ENCODE data around the gene CSN3. TPM values are rescaled to one million over a fixed set of nuclear protein-coding genes. Genes with fewer than 3 reads are reported as not detected.
"Not testable (repeated sequence)": the region's sequence is repeated elsewhere in the genome, so short reads cannot be mapped to it uniquely, and the experiment has no call there.

The CSN3 gene
- total and polyA plus RNA-seq, 2 experiments from 2014 or later = not detected

GRCh38 chr4:70203601-70204000, 38.8 kb upstream of the CSN3 start:
- no peaks in the 10 kb centered on the region for H3K27me3 ChIP-seq (replicated peaks; ENCODE audit: insufficient read depth)

DNA sequence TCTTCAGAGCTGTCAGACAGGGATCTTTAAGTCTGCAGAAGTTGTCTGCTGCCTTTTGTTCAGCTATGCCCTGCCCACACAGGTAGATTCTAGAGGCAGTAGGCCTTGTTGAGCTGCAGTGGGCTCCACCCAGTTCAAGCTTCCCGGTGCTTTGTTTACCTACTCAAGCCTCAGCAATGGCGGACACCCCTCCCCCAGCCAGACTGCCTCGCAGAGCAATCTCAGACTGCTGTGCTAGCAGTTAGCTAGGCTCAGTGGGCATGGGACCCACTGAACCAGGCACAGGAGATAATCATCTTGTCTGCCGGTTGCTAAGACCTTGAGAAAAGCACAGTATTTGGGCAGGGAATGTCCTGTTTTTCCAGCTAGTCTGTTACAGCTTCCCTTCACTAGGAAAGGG, 29.6 kb upstream of the CSN3 start:
- H3K9ac ChIP-seq; H3K4me2 ChIP-seq (ENCODE audit: unreplicated experiment); H3K9me3 ChIP-seq (ENCODE audit: low read depth); H3K79me2 ChIP-seq (ENCODE audit: insufficient read depth); H2AFZ ChIP-seq; H3K36me3 ChIP-seq (ENCODE audit: low read depth); H4K20me1 ChIP-seq (ENCODE audit: insufficient read depth); H3K4me1 ChIP-seq (ENCODE audit: insufficient read depth); H3K27ac ChIP-seq; DNase-seq; H3K9me2 ChIP-seq (ENCODE audit: insufficient read depth); H3K4me3 ChIP-seq; H3K27me3 ChIP-seq (replicated peaks; ENCODE audit: insufficient read depth); H3F3A ChIP-seq (ENCODE audit: insufficient read depth); in situ Hi-C loops (cut with MboI): not testable (repeated sequence)
- 47 to 51% methylated on average over 4 of the region's 4 CpGs for WGBS, 2 experiments (ENCODE audit: low coverage in 1 of 2, low lambda C conversion rate in 2 of 2, missing lambda C conversion rate in 2 of 2)

More at GRCh38 chr4:70203601-70204000, 38.8 kb upstream of the CSN3 start:
- Histone ChIP-seq H3K79me2 (ENCODE audit: insufficient read depth) (no peaks in the 10 kb centered on the region), H3K9me2 (ENCODE audit: insufficient read depth) (no peaks in the 10 kb centered on the region), H2AFZ (no peak overlapping the region), H3K9me3 (ENCODE audit: low read depth) (no peaks in the 10 kb centered on the region), H3K36me3 (ENCODE audit: low read depth) (no peaks in the 10 kb centered on the region), H3K9ac (no peak overlapping the region), H3K4me1 (ENCODE audit: insufficient read depth) (no peaks in the 10 kb centered on the region), H3F3A (ENCODE audit: insufficient read depth) (no peaks in the 10 kb centered on the region), H4K20me1 (ENCODE audit: insufficient read depth) (no peaks in the 10 kb centered on the region), H3K27ac (no peak overlapping the region), H3K4me2 (ENCODE audit: unreplicated experiment) (no peak overlapping the region), H3K4me3 (no peak overlapping the region)
- WGBS, 2 experiments (ENCODE audit: low coverage in 1 of 2, low lambda C conversion rate in 2 of 2, missing lambda C conversion rate in 2 of 2) = 17 to 29% methylated on average over 1 of the region's 1 CpG
- DNase-seq = no peak
- in situ Hi-C loops (cut with MboI) = no loop called here
- TF ChIP-seq EZH2 (IDR thresholded peaks at IDR 0.05; ENCODE audit: insufficient read depth, poor library complexity, severe bottlenecking) (no peak), EZH2phosphoT487 (IDR thresholded peaks at IDR 0.05; ENCODE audit: insufficient read depth, low read depth) (no peak)

DNA sequence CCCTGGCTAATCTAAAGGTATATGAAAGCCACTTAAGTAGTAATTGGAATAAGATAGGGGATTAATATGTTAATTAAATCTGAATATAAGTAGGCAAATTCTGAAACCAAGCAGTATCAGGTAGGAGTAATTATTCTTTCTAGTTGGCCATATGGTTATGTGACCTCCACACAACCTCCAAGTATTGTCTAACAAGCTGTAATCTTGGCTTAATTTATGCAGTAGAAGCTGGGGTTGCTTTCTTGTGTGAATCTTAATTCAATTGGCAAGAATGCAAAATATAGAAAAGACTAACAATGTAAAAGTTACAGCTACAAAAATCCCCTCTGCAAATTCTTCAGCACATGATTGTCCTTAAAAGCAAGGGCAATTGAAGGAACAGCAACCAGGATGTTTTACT, 26.3 kb upstream of the CSN3 start:
- in situ Hi-C loops (cut with MboI); H3K9ac ChIP-seq; H3K4me1 ChIP-seq (ENCODE audit: insufficient read depth); H3K36me3 ChIP-seq (ENCODE audit: low read depth); H3K27me3 ChIP-seq (replicated peaks; ENCODE audit: insufficient read depth); H3K79me2 ChIP-seq (ENCODE audit: insufficient read depth); H3K9me3 ChIP-seq (ENCODE audit: low read depth); H2AFZ ChIP-seq; H3K9me2 ChIP-seq (ENCODE audit: insufficient read depth); H3K4me2 ChIP-seq (ENCODE audit: unreplicated experiment); DNase-seq; H3K4me3 ChIP-seq; H4K20me1 ChIP-seq (ENCODE audit: insufficient read depth); H3K27ac ChIP-seq; H3F3A ChIP-seq (ENCODE audit: insufficient read depth): not testable (repeated sequence)

- H3K79me2 ChIP-seq (ENCODE audit: insufficient read depth); H2AFZ ChIP-seq; H3K4me2 ChIP-seq (ENCODE audit: unreplicated experiment); H3K9me3 ChIP-seq (ENCODE audit: low read depth); H3K9me2 ChIP-seq (ENCODE audit: insufficient read depth); H3K4me3 ChIP-seq; H3F3A ChIP-seq (ENCODE audit: insufficient read depth); in situ Hi-C loops (cut with MboI); H4K20me1 ChIP-seq (ENCODE audit: insufficient read depth); H3K36me3 ChIP-seq (ENCODE audit: low read depth); H3K4me1 ChIP-seq (ENCODE audit: insufficient read depth); H3K27me3 ChIP-seq (replicated peaks; ENCODE audit: insufficient read depth); DNase-seq; H3K27ac ChIP-seq; H3K9ac ChIP-seq: not testable (repeated sequence)
- 56 to 77% methylated on average over 1 of the region's 1 CpG for WGBS, 2 experiments (ENCODE audit: low coverage in 1 of 2, low lambda C conversion rate in 2 of 2, missing lambda C conversion rate in 2 of 2)
These were observed 25.8 kb upstream of the CSN3 start for GRCh38 chr4:70216550-70216949.

DNA sequence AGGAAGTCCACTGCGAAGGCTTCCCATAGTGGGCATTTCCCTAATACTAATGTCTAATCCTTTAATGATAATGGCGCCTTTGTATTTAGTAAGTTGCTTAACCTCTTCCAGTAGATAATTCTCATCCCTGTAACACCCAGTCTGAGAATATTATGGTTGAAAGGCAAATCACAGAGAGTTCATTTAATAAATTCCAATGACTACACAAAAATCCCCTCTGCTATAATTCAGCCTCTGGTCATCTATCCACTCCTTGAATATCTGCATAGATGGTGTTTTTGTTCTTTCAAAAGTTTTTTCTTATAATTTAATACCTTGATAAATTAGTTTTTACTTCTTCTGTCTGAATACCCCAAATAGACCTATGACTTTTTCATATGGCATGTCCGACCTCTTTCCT, 21.0 kb upstream of the CSN3 start:
- H3K9me3 ChIP-seq (ENCODE audit: low read depth); H3F3A ChIP-seq (ENCODE audit: insufficient read depth); DNase-seq; H3K4me3 ChIP-seq; H3K36me3 ChIP-seq (ENCODE audit: low read depth); H3K4me2 ChIP-seq (ENCODE audit: unreplicated experiment); H4K20me1 ChIP-seq (ENCODE audit: insufficient read depth); in situ Hi-C loops (cut with MboI); H3K27me3 ChIP-seq (replicated peaks; ENCODE audit: insufficient read depth); H3K27ac ChIP-seq; H3K4me1 ChIP-seq (ENCODE audit: insufficient read depth); H3K79me2 ChIP-seq (ENCODE audit: insufficient read depth); H3K9ac ChIP-seq; H3K9me2 ChIP-seq (ENCODE audit: insufficient read depth); H2AFZ ChIP-seq: not testable (repeated sequence)
- WGBS, 2 experiments (ENCODE audit: low coverage in 1 of 2, low lambda C conversion rate in 2 of 2, missing lambda C conversion rate in 2 of 2) = 43 to 45% methylated on average over 3 of the region's 3 CpGs

GRCh38 chr4:70221818-70222217, 20.6 kb upstream of the CSN3 start:
- not testable (repeated sequence) for H3K9ac ChIP-seq

More at GRCh38 chr4:70221818-70222217, 20.6 kb upstream of the CSN3 start:
- DNase-seq; H3K27me3 ChIP-seq (replicated peaks; ENCODE audit: insufficient read depth); H3F3A ChIP-seq (ENCODE audit: insufficient read depth); H3K9me3 ChIP-seq (ENCODE audit: low read depth); H3K4me1 ChIP-seq (ENCODE audit: insufficient read depth); H3K36me3 ChIP-seq (ENCODE audit: low read depth); H3K79me2 ChIP-seq (ENCODE audit: insufficient read depth); H2AFZ ChIP-seq; H3K4me3 ChIP-seq; H3K9me2 ChIP-seq (ENCODE audit: insufficient read depth); H3K27ac ChIP-seq; in situ Hi-C loops (cut with MboI); H3K4me2 ChIP-seq (ENCODE audit: unreplicated experiment); H4K20me1 ChIP-seq (ENCODE audit: insufficient read depth): not testable (repeated sequence)
